T-helper 17 cell (primary cell): ENCODE data around the gene LAMA1. TPM values are rescaled to one million over a fixed set of nuclear protein-coding genes. Genes with fewer than 3 reads are reported as not detected.

Experiments
- ATAC-seq: fragments of 150-1000 bp; cut with Tn5 transposase; 2 replicates; pipeline ENCODE4 v1.10.0; 2021; ENCODE audit warnings: mild to moderate bottlenecking, moderate library complexity
- DNase-seq, 3 donors: peaks; one replicate each; pipeline versions ENCODE4 v3.0.0 to v3.0.0-alpha.2; 2020 to 2021
- H3K9me3 ChIP-seq: one replicate; pipeline ENCODE4 v1.7.0; 2013; ENCODE audit warnings: low read length, mild to moderate bottlenecking; ENCODE audit not compliant: control insufficient read depth, poor library complexity, severe bottlenecking
- H3K27ac Mint-ChIP-seq: one replicate; pipeline ENCODE4 v1.8.0; 2022; ENCODE audit warnings: mild to moderate bottlenecking, moderate library complexity, mixed read lengths
- H3K27me3 Mint-ChIP-seq: one replicate; pipeline ENCODE4 v1.8.0; 2022; ENCODE audit warnings: mixed read lengths
- H3K36me3 Mint-ChIP-seq: one replicate; pipeline ENCODE4 v1.8.0; 2022; ENCODE audit warnings: low read depth, mixed read lengths
- H3K4me1 Mint-ChIP-seq: one replicate; pipeline ENCODE4 v1.8.0; 2022; ENCODE audit warnings: mild to moderate bottlenecking, mixed read lengths
- H3K4me3 Mint-ChIP-seq: one replicate; pipeline ENCODE4 v1.8.0; 2022; ENCODE audit warnings: mild to moderate bottlenecking, moderate library complexity, mixed read lengths
- total RNA-seq, 4 donors: library from RNA in 2 of 4; stranded (reverse) in 2 of 4; gene quantifications; one replicate each; pipeline ENCODE4 v1.2.3 and lab custom pipeline; 2022 to 2026

Gene LAMA1
- total RNA-seq, 2 donors from 2014 or later = not detected

DNA sequence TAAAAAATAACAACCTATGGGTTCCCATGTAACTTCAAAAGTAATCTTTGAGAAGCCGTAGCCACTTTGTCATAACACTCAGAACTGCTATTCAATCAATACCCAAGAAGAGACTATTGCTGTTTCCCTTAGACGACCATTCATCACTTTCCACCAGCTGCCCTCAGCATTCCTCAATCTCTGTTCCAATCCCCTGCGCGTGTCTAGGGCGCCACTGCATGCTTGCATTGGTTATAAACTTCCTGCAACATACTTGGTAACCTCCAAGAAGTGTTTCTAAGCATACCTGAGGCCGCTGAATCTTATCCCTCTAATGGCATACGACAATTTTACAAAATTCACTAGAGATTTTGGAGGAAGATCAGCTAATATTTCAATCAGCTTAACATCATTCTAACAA lies 134.2 kb downstream of the LAMA1 start:
- Mint-ChIP-seq H3K4me1 (no peaks in the 10 kb centered on the region), H3K4me3 (no peak overlapping the region), H3K27ac (no peak overlapping the region), H3K36me3 (no peaks in the 10 kb centered on the region), H3K27me3 (no peaks in the 10 kb centered on the region)
- ATAC-seq = no peak
- H3K9me3 ChIP-seq = no peaks in the 10 kb centered on the region
- no peak for DNase-seq

DNA sequence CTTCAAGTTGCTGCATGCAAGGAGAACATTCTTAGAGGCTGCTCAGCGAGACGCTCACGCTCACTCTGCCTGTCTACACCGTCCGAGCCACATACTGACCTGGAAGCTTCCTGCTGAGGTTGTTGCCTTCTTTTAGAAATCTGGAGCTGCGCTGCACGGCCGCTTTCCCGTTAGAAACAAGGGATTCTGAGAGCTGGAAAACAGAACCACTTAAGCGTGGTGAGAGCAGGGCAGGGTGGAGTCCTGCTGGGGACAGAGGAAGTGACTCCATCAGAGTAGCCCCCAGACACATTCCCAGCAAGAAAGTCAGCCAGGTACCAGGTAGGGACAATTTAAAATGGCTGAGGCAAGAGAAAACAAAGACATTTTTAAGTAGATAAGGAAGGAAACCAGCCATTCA lies 135.2 kb downstream of the LAMA1 start:
- DNase-seq (no peak), ATAC-seq (no peak)
- no peak overlapping the region for H3K4me3 Mint-ChIP-seq
- H3K27me3 Mint-ChIP-seq = no peaks in the 10 kb centered on the region
- H3K9me3 ChIP-seq = no peaks in the 10 kb centered on the region
- H3K27ac Mint-ChIP-seq = no peak overlapping the region
- H3K36me3 Mint-ChIP-seq = no peaks in the 10 kb centered on the region
- no peaks in the 10 kb centered on the region for H3K4me1 Mint-ChIP-seq

GRCh38 chr18:6980363-6980762 lies 137.2 kb downstream of the LAMA1 start:
- H3K9me3 ChIP-seq = no peaks in the 10 kb centered on the region
- H3K4me1 Mint-ChIP-seq = no peaks in the 10 kb centered on the region
- no peak overlapping the region for H3K4me3 Mint-ChIP-seq
- ATAC-seq (no peak), DNase-seq (no peak)
- H3K27ac Mint-ChIP-seq = no peak overlapping the region
- no peaks in the 10 kb centered on the region for H3K36me3 Mint-ChIP-seq
- no peaks in the 10 kb centered on the region for H3K27me3 Mint-ChIP-seq

- no peaks in the 10 kb centered on the region for H3K9me3 ChIP-seq
- DNase-seq = no peak
- no peaks in the 10 kb centered on the region for H3K4me1 Mint-ChIP-seq
- no peak overlapping the region for H3K27ac Mint-ChIP-seq
- no peaks in the 10 kb centered on the region for H3K27me3 Mint-ChIP-seq
- no peaks in the 10 kb centered on the region for H3K36me3 Mint-ChIP-seq
- no peak overlapping the region for H3K4me3 Mint-ChIP-seq
- ATAC-seq = no peak
Measured at GRCh38 chr18:6979954-6980353, 137.6 kb downstream of the LAMA1 start.

GRCh38 chr18:6976935-6977334 lies 140.7 kb downstream of the LAMA1 start:
- H3K36me3 Mint-ChIP-seq = no peaks in the 10 kb centered on the region
- no peaks in the 10 kb centered on the region for H3K4me1 Mint-ChIP-seq
- ATAC-seq (no peak), DNase-seq (no peak)
- H3K27me3 Mint-ChIP-seq = no peaks in the 10 kb centered on the region
- H3K9me3 ChIP-seq = no peaks in the 10 kb centered on the region
- no peak overlapping the region for H3K27ac Mint-ChIP-seq
- H3K4me3 Mint-ChIP-seq = no peak overlapping the region

DNA sequence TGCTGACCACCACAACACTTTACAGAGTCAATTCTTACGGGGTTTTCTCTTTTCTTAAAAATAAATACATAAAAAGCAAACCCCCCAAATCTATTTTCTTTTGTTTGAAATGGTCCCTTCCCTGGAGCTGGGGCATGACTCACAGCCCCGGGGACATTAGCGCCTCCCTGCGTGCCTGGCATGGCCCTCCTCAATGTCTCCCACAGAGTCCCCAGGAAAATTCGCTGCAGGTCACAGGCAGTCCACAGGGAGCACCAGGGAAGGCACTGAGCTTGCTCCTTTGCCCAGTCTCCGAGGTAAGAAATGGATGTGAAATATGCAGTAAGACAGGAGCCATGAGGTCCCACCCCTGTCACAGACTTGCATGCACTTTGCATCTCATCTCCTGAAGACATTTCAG lies 142.5 kb downstream of the LAMA1 start:
- Mint-ChIP-seq H3K4me1 (no peaks in the 10 kb centered on the region), H3K36me3 (no peaks in the 10 kb centered on the region), H3K4me3 (no peak overlapping the region), H3K27me3 (no peaks in the 10 kb centered on the region), H3K27ac (no peak overlapping the region)
- DNase-seq = no peak
- no peaks in the 10 kb centered on the region for H3K9me3 ChIP-seq
- ATAC-seq = no peak

- no peak overlapping the region for H3K4me3 Mint-ChIP-seq
- no peaks in the 10 kb centered on the region for H3K36me3 Mint-ChIP-seq
- no peaks in the 10 kb centered on the region for H3K9me3 ChIP-seq
- H3K27me3 Mint-ChIP-seq = no peaks in the 10 kb centered on the region
- DNase-seq = no peak
- no peaks in the 10 kb centered on the region for H3K4me1 Mint-ChIP-seq
- H3K27ac Mint-ChIP-seq = no peak overlapping the region
- ATAC-seq = no peak
Measured at GRCh38 chr18:6971823-6972478, 145.6 kb downstream of the LAMA1 start.

DNA sequence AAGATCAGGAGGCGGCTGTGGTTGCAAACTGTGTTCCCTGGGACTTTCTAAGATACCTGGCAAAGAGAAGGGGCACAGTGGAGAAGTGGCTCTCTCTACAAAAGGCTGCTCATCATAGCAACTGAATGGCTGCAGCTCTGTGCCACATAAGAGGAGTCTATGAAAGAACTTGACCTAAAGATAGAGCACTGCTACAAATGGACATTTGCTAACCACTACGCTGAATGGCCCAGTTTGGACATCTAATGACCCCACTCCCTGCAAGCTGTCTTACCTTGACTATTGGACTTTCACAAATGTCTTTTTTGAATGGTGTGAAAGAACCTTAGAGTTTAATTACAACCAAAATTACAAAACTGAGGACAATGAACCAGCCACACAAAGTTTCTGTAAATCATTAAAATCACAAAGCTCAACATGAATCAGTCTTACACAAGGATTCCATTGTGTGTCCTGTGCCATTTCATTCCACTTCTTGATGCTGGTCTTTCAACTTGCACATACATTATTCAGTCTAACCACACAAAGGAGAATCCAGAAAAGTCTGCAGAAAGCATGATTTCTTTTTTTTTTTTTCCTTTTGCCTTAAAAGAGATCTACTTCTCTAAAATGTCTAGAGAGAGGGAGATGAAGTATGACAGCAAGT lies 154.0 kb downstream of the LAMA1 start:
- Mint-ChIP-seq H3K36me3 (no peaks in the 10 kb centered on the region), H3K27me3 (no peaks in the 10 kb centered on the region), H3K27ac (no peak overlapping the region), H3K4me3 (no peak overlapping the region), H3K4me1 (no peaks in the 10 kb centered on the region)
- DNase-seq (no peak), ATAC-seq (no peak)
- H3K9me3 ChIP-seq = no peaks in the 10 kb centered on the region

DNA sequence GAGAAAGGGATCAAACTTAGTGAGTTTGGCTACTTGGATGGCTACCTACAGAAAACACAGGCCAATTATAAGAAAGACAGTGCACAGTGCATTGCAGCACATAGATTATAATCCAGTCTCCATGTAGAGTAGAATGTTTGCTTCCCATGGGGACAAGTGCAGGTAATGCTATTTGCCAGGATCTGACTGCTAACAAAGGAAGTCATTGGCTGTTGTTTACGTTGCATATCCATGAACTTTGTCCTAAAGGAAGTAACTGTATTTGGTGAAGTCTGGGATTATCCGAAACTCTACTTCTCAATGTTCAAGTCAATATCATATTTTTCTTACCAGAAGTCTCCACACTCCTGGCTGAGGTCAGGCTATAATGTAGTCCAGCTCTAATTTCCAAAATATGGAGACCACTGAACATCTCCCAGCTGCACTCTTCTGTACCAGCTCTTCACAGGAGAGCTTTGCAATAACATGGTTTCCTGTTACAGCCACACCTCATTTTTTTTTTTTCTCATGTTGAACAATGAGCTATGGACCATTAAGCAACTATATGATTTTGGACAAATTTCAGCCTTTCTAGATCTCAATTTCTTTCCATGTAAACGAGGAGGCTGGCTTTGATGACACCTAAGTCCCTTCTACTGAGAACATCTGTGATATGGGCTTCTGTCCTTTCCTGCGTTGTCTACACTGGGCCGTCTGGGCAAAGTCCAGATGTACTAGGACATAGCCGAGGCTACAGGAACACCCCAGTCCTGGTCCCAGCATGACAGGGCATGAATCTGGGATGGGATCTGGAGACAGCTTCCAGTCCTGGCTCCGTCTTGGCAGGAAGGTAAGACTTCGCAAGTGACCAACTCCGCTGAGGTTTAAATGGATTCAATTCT lies 154.8 kb downstream of the LAMA1 start:
- H3K27ac Mint-ChIP-seq = no peak overlapping the region
- H3K4me1 Mint-ChIP-seq = no peaks in the 10 kb centered on the region
- no peaks in the 10 kb centered on the region for H3K36me3 Mint-ChIP-seq
- H3K4me3 Mint-ChIP-seq = no peak overlapping the region
- H3K9me3 ChIP-seq = no peaks in the 10 kb centered on the region
- no peaks in the 10 kb centered on the region for H3K27me3 Mint-ChIP-seq
- ATAC-seq = no peak
- no peak for DNase-seq

DNA sequence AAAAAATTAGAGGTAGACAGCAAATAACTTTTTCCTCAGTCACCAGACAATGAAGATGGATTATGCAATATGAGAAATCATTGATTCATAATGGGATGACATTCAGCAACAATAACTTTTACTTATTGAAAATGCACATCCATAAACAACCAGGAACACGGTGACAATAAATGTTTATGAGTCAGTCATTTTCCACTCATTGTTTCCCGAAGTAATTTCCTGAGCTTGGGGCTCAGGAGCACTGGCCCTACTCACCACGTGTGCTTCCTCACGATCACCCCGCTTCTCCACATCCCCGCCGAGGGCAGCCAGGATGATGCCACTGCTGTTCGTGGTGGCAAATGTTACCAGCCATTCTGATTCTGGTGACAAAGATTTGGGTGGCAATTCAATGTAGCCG lies 156.3 kb downstream of the LAMA1 start:
- Mint-ChIP-seq H3K4me1 (no peaks in the 10 kb centered on the region), H3K27me3 (no peaks in the 10 kb centered on the region), H3K4me3 (no peak overlapping the region), H3K36me3 (no peaks in the 10 kb centered on the region), H3K27ac (no peak overlapping the region)
- ATAC-seq (no peak), DNase-seq (no peak)
- H3K9me3 ChIP-seq = no peaks in the 10 kb centered on the region

DNA sequence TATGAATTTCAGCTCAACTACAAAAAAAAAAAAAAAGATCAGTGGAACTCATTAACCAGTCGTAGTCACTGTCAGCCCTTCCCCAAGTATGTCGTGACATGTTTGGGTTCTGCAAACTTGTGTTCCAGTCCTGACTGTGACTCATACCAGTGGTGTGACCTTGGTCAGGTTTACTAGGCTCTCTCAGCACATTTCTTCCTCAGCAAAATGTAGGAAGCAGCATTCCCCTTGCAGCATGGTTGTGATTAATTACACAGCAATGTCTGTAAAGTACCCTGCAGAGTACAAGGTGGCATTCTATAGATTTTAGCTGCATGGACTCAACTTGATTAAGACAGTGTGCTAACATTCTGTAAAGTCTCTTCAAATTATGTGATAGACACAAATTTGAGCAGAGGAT lies 156.9 kb downstream of the LAMA1 start:
- Mint-ChIP-seq H3K27me3 (no peaks in the 10 kb centered on the region), H3K27ac (no peak overlapping the region), H3K36me3 (no peaks in the 10 kb centered on the region)

DNA sequence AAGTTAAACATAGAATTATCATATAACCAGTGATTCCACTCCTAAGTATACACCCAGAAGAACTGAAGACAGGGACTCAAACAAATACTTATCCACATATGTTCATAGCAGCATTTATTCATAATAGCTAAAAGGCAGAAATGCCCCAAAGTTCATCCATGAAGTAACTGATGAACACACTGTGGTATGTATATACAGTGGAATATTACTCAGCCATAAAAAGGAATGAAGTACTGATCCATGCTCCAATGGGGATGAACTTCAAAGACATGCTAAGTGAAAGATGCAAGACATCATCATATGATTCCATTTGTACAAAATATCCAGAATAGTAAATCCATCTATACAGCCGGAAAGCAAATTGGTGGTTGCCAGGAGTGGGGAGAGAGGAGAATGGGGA lies 157.5 kb downstream of the LAMA1 start:
- Mint-ChIP-seq H3K36me3 (no peaks in the 10 kb centered on the region), H3K4me3 (no peak overlapping the region), H3K4me1 (no peaks in the 10 kb centered on the region), H3K27me3 (no peaks in the 10 kb centered on the region), H3K27ac (no peak overlapping the region)
- H3K9me3 ChIP-seq = no peaks in the 10 kb centered on the region
- DNase-seq (no peak), ATAC-seq (no peak)

More for the DNA sequence above, 156.9 kb downstream of the LAMA1 start:
- no peak for DNase-seq
- H3K9me3 ChIP-seq = no peaks in the 10 kb centered on the region
- no peak overlapping the region for H3K4me3 Mint-ChIP-seq
- no peak for ATAC-seq
- H3K4me1 Mint-ChIP-seq = no peaks in the 10 kb centered on the region

DNA sequence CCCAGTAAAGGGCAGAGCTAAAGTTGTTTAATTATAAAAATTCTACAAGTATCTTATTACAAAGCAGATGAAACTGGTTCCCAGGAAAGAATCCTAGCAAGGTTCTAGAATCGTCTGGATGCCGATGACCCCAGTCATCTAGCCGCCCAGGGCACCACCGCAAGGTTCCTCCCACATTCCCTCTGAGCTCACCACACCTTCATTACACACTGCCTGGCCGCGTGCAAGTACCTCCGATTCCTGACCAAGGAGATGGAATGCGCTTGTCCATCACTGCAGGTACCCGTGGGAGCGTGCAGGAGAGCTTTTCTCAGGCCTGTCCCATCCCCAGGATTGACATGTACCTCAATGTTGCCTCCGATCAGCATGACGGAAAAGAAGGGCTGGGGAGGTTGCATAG lies 158.5 kb downstream of the LAMA1 start:
- Mint-ChIP-seq H3K36me3 (no peaks in the 10 kb centered on the region), H3K4me3 (no peak overlapping the region), H3K4me1 (no peaks in the 10 kb centered on the region), H3K27ac (no peak overlapping the region), H3K27me3 (no peaks in the 10 kb centered on the region)
- DNase-seq (no peak), ATAC-seq (no peak)
- no peaks in the 10 kb centered on the region for H3K9me3 ChIP-seq
